ENCODE results near the gene DDX1.

Gene DDX1

GRCh38 chr2:15562354-15563031 lies 29.2 kb upstream of the DDX1 start:
- DNase-seq (ENCODE audit: low read depth) = no peak

- no peak for DNase-seq (ENCODE audit: low read depth)
Measured at GRCh38 chr2:15563227-15564100, 28.2 kb upstream of the DDX1 start.

DNA sequence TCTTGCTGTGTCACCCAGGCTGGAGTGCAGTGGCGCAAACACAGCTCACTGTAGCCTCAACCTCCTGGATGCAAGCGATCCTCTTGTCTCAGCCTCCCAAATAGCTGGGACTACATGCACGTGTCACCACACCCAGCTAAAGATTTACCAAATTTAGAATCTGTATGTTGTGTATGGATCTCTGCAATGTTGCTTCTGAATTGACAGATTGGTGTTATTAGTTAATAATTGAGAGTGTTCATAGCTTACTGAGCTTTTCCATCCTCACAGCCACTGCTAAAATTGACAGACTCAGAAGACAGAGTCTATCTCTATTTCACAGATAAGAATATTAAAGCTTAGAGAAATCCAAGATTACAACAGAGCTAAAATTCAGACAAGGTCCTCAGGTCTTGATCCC lies 26.3 kb upstream of the DDX1 start:
- no peak for DNase-seq (ENCODE audit: low read depth)

DNA sequence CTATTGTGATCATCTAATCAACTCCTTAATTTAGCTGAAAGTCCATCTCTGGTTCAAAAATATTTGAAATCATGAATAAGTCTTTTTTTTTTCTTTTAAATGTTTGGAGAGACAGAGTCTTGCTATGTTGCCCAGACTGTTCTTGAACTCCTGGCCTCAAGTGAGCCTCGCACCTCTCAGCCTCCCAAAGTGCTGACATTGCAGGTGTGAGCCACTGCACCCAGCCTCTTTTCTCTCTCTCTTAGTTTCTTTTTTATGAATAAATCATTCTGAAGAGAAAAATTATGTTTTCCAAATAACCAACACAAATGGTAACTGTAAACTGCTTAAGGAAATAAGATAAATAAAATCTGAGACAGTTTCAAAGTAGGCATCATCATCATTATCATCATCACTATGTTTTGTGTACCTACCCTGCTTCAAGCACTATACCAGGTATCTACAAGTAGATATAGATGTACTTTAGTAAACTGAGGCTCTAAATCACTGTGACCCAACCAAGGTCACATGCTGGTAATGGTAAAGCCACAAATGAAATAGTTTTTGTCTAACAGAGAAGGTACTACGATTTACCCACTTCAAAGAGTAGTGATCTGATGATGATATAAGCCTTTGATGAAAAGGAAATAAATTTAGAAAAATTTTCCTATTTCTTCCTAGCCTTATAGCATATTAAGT lies 25.5 kb upstream of the DDX1 start:
- no peak for DNase-seq (ENCODE audit: low read depth)

DNA sequence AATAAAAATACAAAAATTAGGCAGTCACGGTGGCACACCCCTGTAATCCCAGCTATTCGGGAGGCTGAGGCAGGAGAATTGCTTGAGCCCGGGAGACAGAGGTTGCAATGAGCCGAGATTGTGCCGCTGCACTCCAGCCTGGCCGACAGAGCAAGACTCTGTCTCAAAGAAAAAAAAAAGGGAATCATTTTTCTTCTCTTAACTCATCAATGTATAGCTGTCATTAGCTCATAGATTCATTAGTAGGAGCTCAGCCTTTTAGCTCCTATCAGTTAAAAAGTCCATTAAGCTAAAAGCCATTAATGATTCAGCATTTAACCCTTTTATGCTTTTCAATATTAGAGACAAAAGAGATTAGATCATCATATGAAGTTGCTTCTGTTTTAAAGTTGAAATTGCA lies 24.8 kb upstream of the DDX1 start:
- DNase-seq (ENCODE audit: low read depth) = no peak

- DNase-seq (ENCODE audit: low read depth) = no peak
Measured at GRCh38 chr2:15568874-15569273, 22.8 kb upstream of the DDX1 start.

- DNase-seq (ENCODE audit: low read depth) = no peak
Measured at GRCh38 chr2:15570104-15570503, 21.6 kb upstream of the DDX1 start.

- no peak for DNase-seq (ENCODE audit: low read depth)
Measured at GRCh38 chr2:15571729-15572128, 19.9 kb upstream of the DDX1 start.

DNA sequence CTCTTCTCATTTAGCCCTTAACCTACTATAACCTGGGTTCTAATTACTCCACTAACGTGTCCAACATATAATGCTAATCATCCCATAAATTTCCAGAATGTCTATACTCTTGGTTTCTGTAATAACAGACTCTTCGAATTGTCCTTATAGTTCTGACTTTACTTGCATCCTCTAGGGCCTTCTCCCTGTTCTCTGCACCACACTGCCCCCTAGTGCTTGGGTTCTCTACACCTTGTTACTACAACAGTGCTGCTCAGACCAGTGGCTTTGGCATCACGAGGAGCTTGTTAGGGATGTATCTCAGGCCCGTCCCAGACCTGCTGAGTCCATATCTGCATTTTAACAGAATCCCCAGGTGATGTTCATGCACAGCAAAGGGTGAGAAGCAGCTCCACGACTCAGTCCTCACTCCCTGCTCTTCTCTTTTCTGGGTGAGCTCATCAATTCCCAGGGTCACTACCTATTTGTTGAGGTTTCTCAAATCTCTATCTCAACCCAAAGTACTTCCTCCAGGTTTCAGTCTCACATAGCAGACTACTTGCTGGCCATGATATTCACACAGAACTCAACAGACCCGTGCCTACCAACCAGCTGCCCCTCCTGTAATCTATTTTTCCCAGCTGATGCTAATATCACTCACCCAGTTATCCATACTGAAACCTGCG lies 14.5 kb upstream of the DDX1 start:
- DNase-seq (ENCODE audit: low read depth) = no peak

DNA sequence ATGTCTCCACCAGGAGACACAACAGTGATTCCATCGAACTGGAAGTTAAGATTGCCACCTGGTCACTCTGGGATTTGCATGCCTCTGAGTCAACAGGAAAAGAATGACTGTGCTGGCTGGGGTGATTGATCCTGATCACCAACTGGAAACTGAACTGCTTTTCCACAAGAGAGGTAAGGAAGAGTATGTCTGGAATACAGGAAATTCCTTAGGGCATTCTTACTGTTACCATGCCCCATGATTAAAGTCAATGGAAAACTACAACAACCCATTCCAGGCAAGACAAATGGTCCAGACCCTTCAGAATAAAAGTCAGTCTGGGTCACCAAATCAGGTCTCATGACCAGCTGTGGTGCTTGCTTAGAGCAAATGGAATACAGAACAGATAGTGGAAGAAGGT lies 12.0 kb upstream of the DDX1 start:
- DNase-seq (ENCODE audit: low read depth) = no peak

DNA sequence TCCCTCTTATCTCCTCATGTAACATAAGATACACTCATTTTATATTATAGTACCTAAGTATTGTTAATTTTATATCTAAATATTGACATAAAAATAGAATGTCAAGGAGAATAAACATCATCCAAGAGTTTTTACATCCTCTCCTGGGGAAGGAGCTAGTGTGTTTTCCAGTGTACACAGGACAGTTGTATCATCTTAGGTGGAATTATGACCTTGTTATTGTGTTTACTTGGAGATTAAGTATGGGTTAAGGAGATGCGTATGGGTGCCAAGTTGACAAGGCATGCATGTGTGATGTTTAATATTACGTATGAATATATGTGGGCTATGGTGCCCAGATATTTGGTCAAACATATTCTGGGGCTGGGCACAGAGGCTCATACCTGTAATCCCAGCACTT lies 11.2 kb upstream of the DDX1 start:
- no peak for DNase-seq (ENCODE audit: low read depth)

DNA sequence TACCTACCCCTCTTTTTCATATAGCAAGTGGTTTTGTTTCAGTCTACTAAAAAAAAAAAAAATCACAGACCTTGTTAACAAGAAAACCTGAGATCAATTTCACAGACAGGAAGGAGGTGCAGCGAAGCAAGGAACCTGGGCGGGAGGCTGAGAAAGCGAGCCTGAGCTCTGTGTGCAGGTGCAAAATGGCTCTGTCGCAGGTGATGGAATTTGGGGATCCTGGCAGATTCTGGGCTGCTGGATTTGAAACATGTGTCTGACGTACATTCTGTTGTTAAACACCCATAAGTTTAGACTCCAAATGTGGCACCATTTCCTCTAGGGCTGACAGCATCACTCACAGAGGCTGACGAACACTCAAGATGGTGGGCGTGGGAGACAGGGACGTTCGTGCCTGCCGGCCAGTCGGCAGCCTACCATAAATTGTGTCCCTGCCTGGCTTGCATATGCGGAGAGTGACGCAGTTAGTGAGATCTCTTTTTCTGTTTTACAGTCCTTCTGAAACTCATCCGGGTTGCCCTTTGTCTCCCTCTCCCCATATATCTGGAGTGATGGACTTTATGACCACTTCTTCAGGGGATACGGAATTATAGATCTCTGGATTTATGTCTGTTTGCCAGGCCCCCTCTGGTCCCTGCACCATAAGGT lies 8.8 kb upstream of the DDX1 start:
- no peak for DNase-seq (ENCODE audit: low read depth)

DNA sequence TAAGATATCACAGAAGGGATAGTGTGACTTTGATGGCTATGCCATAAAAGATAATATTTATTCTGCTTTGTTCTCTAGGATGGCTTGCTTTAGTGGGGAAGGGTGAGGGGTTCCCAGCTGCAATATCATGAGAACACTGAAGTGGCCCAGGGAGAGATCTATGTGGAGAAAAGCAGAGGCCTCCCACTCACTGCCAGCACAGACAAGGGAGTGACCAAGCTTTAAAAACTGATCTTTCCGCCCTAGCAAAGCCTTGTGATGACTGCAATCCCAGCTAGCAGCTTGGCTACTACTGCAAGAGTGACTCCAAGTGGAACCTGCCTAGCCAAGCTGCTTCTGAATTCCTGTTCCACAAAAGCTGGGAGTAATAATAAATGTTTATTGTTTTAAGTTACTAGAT lies 7.8 kb upstream of the DDX1 start:
- DNase-seq (ENCODE audit: low read depth) = no peak

DNA sequence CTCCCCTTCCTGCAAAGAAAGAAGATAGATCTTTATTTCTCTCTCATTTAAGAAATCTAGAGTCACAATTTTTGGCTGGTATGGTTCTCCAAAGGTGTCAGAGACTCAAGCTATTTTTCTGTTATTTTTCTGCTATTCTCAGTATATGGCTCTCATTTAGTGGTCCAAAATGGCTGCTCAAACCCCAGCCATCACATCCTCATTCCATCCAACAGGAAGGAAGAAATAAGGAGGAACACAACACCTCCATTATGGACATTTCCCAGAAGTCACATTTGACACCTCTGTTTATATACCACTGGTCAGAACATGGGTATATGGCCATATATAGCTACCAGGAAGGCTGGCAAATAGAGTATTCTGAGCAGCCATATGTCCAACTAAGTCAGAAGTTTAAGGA lies 7.4 kb upstream of the DDX1 start:
- DNase-seq (ENCODE audit: low read depth) = no peak

DNA sequence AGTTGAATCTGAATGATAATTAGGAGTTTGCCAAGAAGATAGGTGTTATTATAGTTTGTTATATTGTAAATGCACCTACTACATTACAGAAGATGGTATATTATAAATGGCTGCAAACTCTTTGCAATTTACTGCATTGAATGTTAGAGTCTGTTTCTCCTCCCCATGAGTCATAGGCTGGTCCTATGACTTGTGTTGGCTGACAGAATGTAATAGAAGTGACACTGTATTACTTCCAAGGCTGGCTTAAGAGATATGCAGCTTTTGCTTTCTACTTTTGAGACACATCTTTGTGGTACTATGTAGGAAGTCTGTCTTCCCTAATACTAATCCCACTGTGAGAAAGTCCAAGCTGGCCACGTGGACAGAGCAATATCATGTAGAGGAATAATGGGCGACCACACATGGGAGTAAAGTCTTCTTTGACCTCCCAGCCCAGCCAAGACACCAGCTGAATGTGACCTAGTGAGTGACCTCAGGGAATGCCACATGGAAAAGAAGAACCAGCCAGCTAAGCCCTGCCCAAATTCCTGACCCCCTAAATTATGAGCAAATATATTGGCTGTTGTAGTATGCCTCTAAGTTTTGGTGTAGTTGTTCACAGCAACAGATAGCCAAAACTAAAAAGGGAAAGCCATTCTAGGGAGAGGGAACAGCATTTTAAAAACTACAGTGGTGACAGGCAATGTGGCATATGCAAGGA lies 6.8 kb upstream of the DDX1 start:
- no peak for DNase-seq (ENCODE audit: low read depth)

GRCh38 chr2:15588329-15588919 lies 3.2 kb upstream of the DDX1 start:
- peak; percentile 31 for DNase-seq (ENCODE audit: low read depth)

- no peak for DNase-seq (ENCODE audit: low read depth)
Measured at GRCh38 chr2:15591373-15591691, 336 bp upstream of the DDX1 start.

DNA sequence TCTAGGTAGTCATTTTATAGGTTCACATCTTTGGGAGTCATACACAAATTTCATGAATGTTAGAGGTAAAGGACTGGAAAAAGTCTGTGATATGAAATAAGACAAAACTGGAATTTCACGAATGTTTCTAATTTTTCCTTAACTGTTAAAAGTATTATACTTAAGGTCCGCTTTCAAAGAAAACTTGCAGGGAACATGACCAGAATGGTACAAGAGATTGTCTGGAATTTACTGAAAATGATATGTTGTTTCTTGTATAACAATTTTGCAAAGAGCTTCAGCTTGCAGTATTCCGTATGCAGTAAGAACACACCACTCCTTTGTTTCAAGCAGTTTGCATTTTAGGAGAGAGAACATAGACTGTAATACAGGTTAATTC lies 1.6 kb downstream of the DDX1 start:
- no peak for DNase-seq (ENCODE audit: low read depth)

DNA sequence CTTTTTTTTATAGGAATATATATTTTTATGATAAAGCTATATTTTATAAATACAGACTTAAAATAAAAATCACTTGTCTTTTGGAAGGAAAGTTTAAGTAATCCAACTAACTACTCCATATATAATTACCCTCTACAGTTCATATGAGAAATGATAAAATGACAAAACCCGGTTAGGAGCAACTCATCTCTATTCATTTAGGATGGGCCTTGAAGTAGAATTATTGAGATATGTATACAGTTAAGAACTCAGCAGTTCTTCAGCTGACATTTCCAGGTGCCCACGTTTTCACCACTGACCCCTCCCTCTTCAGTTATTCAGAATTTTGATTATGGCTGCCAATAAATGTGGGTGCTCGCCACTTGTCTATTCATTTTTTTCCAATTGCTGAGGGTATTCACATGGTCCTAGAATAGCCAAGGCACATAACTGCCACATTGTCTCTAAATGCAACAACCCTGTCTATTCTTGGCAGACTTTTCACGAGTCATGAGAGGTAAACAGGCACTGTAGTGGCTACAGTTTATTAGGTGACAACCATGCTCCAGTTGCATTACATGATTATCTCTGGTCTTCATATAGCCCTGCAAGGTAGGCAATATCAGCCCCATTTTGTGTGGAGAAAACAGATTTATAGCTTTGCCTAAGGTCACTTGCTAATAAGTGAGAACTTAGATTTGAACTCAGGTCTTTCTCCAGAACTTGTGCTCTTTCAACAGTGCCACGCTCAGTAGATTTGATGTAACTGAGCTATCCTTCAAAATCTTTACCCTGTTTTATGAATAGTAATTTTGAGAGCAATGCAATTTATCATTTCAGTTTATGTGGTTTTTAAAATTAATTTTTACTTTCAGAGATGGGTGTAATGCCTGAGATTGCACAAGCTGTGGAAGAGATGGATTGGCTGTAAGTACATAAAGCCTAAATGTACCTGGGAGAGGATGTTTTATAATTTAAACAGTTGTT lies 2.9 kb downstream of the DDX1 start:
- DNase-seq (ENCODE audit: low read depth) = no peak

- no peak for DNase-seq (ENCODE audit: low read depth)
Measured at GRCh38 chr2:15595342-15595905, 3.8 kb downstream of the DDX1 start.

All from non-pigmented ciliary epithelial cell (primary cell).